Choroid plexus epithelial cell (primary cell): ENCODE data around the gene DGUOK.

ENCODE experiments used
- DNase-seq: peaks from one replicate; pipeline ENCODE4 v3.0.0-alpha.2; 2010; ENCODE audit warnings: low read depth
- H3K4me3 ChIP-seq: 2 replicates; pipeline ENCODE4 v1.5.1; 2011; ENCODE audit warnings: low read depth, mild to moderate bottlenecking, control low read depth, low read length, moderate library complexity
- CTCF ChIP-seq: conservative IDR thresholded peaks from 2 replicates; pipeline ENCODE4 v1.5.1; 2011; ENCODE audit warnings: low read depth, mild to moderate bottlenecking, control low read depth, inconsistent platforms, low read length, moderate library complexity

DGUOK gene

GRCh38 chr2:73970850-73971471 lies 44.3 kb downstream of the DGUOK start:
- TF ChIP-seq CTCF, result no peak
- no peak for DNase-seq
- H3K4me3 ChIP-seq, result no peak overlapping the region

GRCh38 chr2:73971722-73972121 lies 45.0 kb downstream of the DGUOK start:
- no peak for DNase-seq
- TF ChIP-seq CTCF, result no peak
- no peak overlapping the region for H3K4me3 ChIP-seq

- no peak for DNase-seq
- no peak overlapping the region for H3K4me3 ChIP-seq
- no peak for TF ChIP-seq CTCF
Measured at GRCh38 chr2:73972846-73973245, 46.2 kb downstream of the DGUOK start.

- H3K4me3 ChIP-seq, result no peak overlapping the region
- TF ChIP-seq CTCF, result no peak
- DNase-seq, result no peak
Measured at GRCh38 chr2:73975731-73976130, 49.1 kb downstream of the DGUOK start.

GRCh38 chr2:73976803-73977202 lies 50.1 kb downstream of the DGUOK start:
- no peak overlapping the region for H3K4me3 ChIP-seq
- DNase-seq, result no peak
- no peak for TF ChIP-seq CTCF

DNA sequence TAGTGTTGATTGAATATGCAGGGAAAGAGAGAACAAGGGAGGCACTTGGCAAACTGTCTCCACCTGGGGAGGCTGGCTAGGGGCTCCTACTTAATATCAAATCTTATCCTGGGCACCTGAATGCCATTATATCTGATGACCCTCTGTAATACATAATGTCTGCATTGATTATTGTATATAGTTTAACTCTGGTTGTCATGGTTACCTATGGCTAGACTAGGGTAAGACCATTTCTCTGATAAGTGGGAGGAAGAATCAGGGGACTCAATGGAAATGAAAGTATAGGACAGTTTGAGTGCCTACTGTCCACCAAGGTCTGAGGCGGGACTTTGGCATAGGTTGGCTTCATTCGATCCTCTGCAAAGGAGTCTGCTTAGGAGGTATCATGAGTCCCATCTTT lies 50.8 kb downstream of the DGUOK start:
- no peak overlapping the region for H3K4me3 ChIP-seq
- DNase-seq, result no peak
- no peak for TF ChIP-seq CTCF

- TF ChIP-seq CTCF, result no peak
- no peak for DNase-seq
- H3K4me3 ChIP-seq, result no peak overlapping the region
Measured at GRCh38 chr2:73979021-73979420, 52.3 kb downstream of the DGUOK start.
